Endothelial cell of umbilical vein (primary cell): ENCODE results near the gene HIGD1C. TPM values are rescaled to one million over a fixed set of nuclear protein-coding genes. Genes with fewer than 3 reads are reported as not detected.

Experiments used
- BruUV-seq: library from RNA; stranded (reverse); fragments of 400-500 nt; replicated peaks from 2 replicates; lab custom pipeline; 2021; lab: Mats Ljungman, UMichigan
- CTCF ChIA-PET: fragments of 300-600, 350-600 bp; sonication (Branson Sonifier 250); formaldehyde crosslinking; loops from one replicate; lab custom pipeline; 2021; ENCODE audit warnings: antibody characterized with exemption, inconsistent platforms; lab: Charles Lee
- POLR2A ChIA-PET: fragments of 300-600, 350-600 bp; sonication (Branson Sonifier 250); formaldehyde crosslinking; loops from one replicate; lab custom pipeline; 2021; ENCODE audit warnings: antibody characterized with exemption, inconsistent platforms; lab: Charles Lee
- DNase-seq: peaks from one replicate; pipeline ENCODE4 v3.0.0-alpha.2; 2011; ENCODE audit warnings: low read depth, low spot score
- FAIRE-seq: peaks from 2 replicates; lab custom pipeline; 2011; peaks lifted over from hg19 to GRCh38; lab: Jason Lieb, UNC
- H2AFZ ChIP-seq: 2 replicates; pipeline ENCODE4 v1.6.0; 2012; ENCODE audit warnings: low read depth, low read length, control low read depth, inconsistent platforms
- H3K27ac ChIP-seq: 2 replicates; pipeline ENCODE4 v1.5.1; 2011; ENCODE audit warnings: low read depth, mild to moderate bottlenecking, control low read depth, low read length, moderate library complexity; ENCODE audit not compliant: insufficient read depth
- H3K27me3 ChIP-seq, 2 experiments: 2 replicates each; pipeline versions ENCODE4 v1.6.0 to v1.6.1; 2011; ENCODE audit warnings: low read length in 2 of 2, mixed read lengths in 1 of 2; ENCODE audit not compliant: control insufficient read depth in 2 of 2, insufficient read depth in 2 of 2
- H3K36me3 ChIP-seq, 2 experiments: 2 replicates in 1 of 2; 3 replicates in 1 of 2; pipeline ENCODE4 v1.5.1; 2011; ENCODE audit warnings: low read length in 2 of 2, mild to moderate bottlenecking in 1 of 2, moderate library complexity in 1 of 2; ENCODE audit not compliant: control insufficient read depth in 2 of 2, insufficient read depth in 2 of 2; ENCODE audit errors: extremely low read depth in 1 of 2
- H3K4me1 ChIP-seq: 3 replicates; pipeline ENCODE4 v1.5.1; 2011; ENCODE audit warnings: mild to moderate bottlenecking, low read length; ENCODE audit not compliant: control insufficient read depth, insufficient read depth; ENCODE audit errors: extremely low read depth
- H3K4me2 ChIP-seq: 2 replicates; pipeline ENCODE4 v1.6.1; 2011; ENCODE audit warnings: low read length, control low read depth, mixed read lengths; ENCODE audit not compliant: insufficient read depth
- H3K4me3 ChIP-seq, 3 experiments: fragments of 200-600 bp in 1 of 3; sonication (generic), shearing (Covaris generic) in 1 of 3; replicated peaks in 1 of 3; 2 replicates each; pipeline ENCODE4 v1.5.1; 2011 to 2016; ENCODE audit warnings: control low read depth in 3 of 3, low read length in 3 of 3, mild to moderate bottlenecking in 2 of 3, inconsistent platforms in 1 of 3, low read depth in 1 of 3, moderate library complexity in 1 of 3; ENCODE audit not compliant: insufficient read depth in 1 of 3
- H3K79me2 ChIP-seq: 2 replicates; pipeline ENCODE4 v1.6.0; 2012; ENCODE audit warnings: low read length, inconsistent platforms; ENCODE audit not compliant: control insufficient read depth, insufficient read depth
- H3K9ac ChIP-seq: replicated peaks from 2 replicates; pipeline ENCODE3; 2011; ENCODE audit warnings: low read length, control low read depth; ENCODE audit not compliant: insufficient read depth; ENCODE audit errors: extremely low read depth
- H3K9me1 ChIP-seq: replicated peaks from 3 replicates; pipeline ENCODE4 v1.6.0; 2011; ENCODE audit warnings: mild to moderate bottlenecking, low read length; ENCODE audit not compliant: control insufficient read depth, insufficient read depth; ENCODE audit errors: extremely low read depth
- H3K9me3 ChIP-seq: replicated peaks from 2 replicates; pipeline ENCODE4 v1.5.1; 2012; ENCODE audit warnings: low read length, inconsistent platforms; ENCODE audit not compliant: control insufficient read depth, insufficient read depth
- H4K20me1 ChIP-seq: replicated peaks from 2 replicates; pipeline ENCODE3; 2011; ENCODE audit warnings: mild to moderate bottlenecking, low read length; ENCODE audit not compliant: control insufficient read depth, insufficient read depth; ENCODE audit errors: extremely low read depth
- FOS ChIP-seq: IDR thresholded peaks from 2 replicates; pipeline ENCODE4 v1.6.1; 2011; ENCODE audit warnings: mild to moderate bottlenecking, low read length, moderate library complexity, borderline replicate concordance; ENCODE audit not compliant: insufficient read depth
- MAX ChIP-seq: IDR thresholded peaks from 2 replicates; pipeline ENCODE4 v1.6.1; 2011; ENCODE audit not compliant: insufficient read depth, insufficient read length
- MYC ChIP-seq: IDR thresholded peaks from one replicate; pipeline ENCODE4 v1.6.1; 2011; ENCODE audit warnings: mild to moderate bottlenecking, low read depth, low read length
- POLR2A ChIP-seq: IDR thresholded peaks from 2 replicates; pipeline ENCODE4 v1.6.1; 2012; ENCODE audit warnings: low read depth, mild to moderate bottlenecking, control low read depth, low read length
- POLR2AphosphoS5 ChIP-seq: IDR thresholded peaks from 2 replicates; pipeline ENCODE4 v1.6.1; 2012; ENCODE audit warnings: low read depth, mild to moderate bottlenecking, control low read depth, low read length, moderate library complexity; ENCODE audit not compliant: insufficient read depth
- dilution Hi-C: fragments of 300-500 bp; cut with MboI; formaldehyde crosslinking; loops from one replicate; pipeline ENCODE4 v1.15.0; 2019; ENCODE audit warnings: low sequenced_read_pairs; ENCODE audit not compliant: extremely low pct_ligation_motif_present
- intact Hi-C: fragments of 100-400 bp; cut with micrococcal nuclease; formaldehyde crosslinking; loops from one replicate; pipeline ENCODE4 v1.10.0; 2022
- polyA plus RNA-seq, 4 experiments: library from polyadenylated mRNA; depleted of rRNA in 3 of 4; stranded (reverse) in 3 of 4; unstranded in 1 of 4; fragments of >200 nt; gene quantifications; 2 replicates each; pipeline versions ENCODE4 v1.2.1 to v1.2.3, GENCODE V29; 2011 to 2012; ENCODE audit warnings: missing spikeins in 1 of 4
- total RNA-seq: library from RNA; stranded (reverse); gene quantifications from 2 replicates; pipeline ENCODE4 v1.2.3, GENCODE V29; 2021

The HIGD1C gene
- total and polyA plus RNA-seq, 2 donors (not counting 3 experiments of a cell fraction or from before 2014, with no cell fraction given): not detected

- no peak for TF ChIP-seq POLR2A
- TF ChIP-seq FOS: no peak
- no peak for TF ChIP-seq POLR2AphosphoS5
- no peak for TF ChIP-seq MYC
- DNase-seq (no peak), FAIRE-seq (no peak)
- H3K9ac ChIP-seq: peak overlapping the region; percentile 34
- CTCF ChIA-PET: interaction anchor here (1.0 to 3.6 kb wide), 5 partner anchors 63 to 417 kb away, joined by 3 to 21 read pairs (median 10); no protein-coding TSS in a partner anchor
- peak overlapping the region; percentile 94 for H3K4me2 ChIP-seq
- peak overlapping the region; percentile 65 for H3K27ac ChIP-seq
- H3K79me2 ChIP-seq: no peaks in the 10 kb centered on the region
- dilution Hi-C loops (no loop called here), intact Hi-C loops (loop anchor here (2.0 kb wide), 1 partner anchor 103 kb away; the partner anchor contains the start of gene SLC11A2)
- no peaks in the 10 kb centered on the region for H3K36me3 ChIP-seq
- H3K4me1 ChIP-seq: peaks cover 24% of the 10 kb centered on the region
- H3K9me3 ChIP-seq: no peaks in the 10 kb centered on the region
- H2AFZ ChIP-seq: peak overlapping the region; percentile 96
- POLR2A ChIA-PET: no interaction called here
- H4K20me1 ChIP-seq: no peaks in the 10 kb centered on the region
- H3K4me3 ChIP-seq: peak overlapping the region; percentile 9 to 66 (median 55)
- no peaks in the 10 kb centered on the region for H3K9me1 ChIP-seq
- no TSS peak for BruUV-seq
- H3K27me3 ChIP-seq: no peaks in the 10 kb centered on the region
Observed at GRCh38 chr12:50924131-50924438, 28.3 kb upstream of the HIGD1C start.

- no TSS peak for BruUV-seq
- peak; percentile 97 for FAIRE-seq
- CTCF ChIA-PET: interaction anchor here (0.7 to 3.6 kb wide), 7 partner anchors 9 to 416 kb away, joined by 3 to 21 read pairs (median 4); no protein-coding TSS in a partner anchor
Observed at GRCh38 chr12:50924439-50925341, 27.7 kb upstream of the HIGD1C start.

More at GRCh38 chr12:50924439-50925341, 27.7 kb upstream of the HIGD1C start:
- Histone ChIP-seq H3K4me2 (peak overlapping the region; percentile 94), H3K27ac (peak overlapping the region; percentile 65), H3K4me1 (peaks cover 24% of the 10 kb centered on the region), H4K20me1 (no peaks in the 10 kb centered on the region), H3K9me3 (no peaks in the 10 kb centered on the region), H3K9me1 (no peaks in the 10 kb centered on the region), H3K4me3 (peak overlapping the region; percentile 48 to 66 (median 55)), H3K79me2 (no peaks in the 10 kb centered on the region), H3K27me3 (no peaks in the 10 kb centered on the region), H3K9ac (peak overlapping the region; percentile 34), H2AFZ (peak overlapping the region; percentile 96), H3K36me3 (no peaks in the 10 kb centered on the region)
- DNase-seq: peak; percentile 94
- TF ChIP-seq POLR2AphosphoS5 (peak; percentile 47), MAX (no peak)
- intact Hi-C loops (loop anchor here (2.0 to 5.0 kb wide), 2 partner anchors 63 to 102 kb away; partner anchors contain the start of gene SLC11A2), dilution Hi-C loops (no loop called here)
- POLR2A ChIA-PET: interaction anchor here (0.6 to 1.0 kb wide), 3 partner anchors 10 to 840 kb away, joined by 3 to 5 read pairs (median 4); partner anchors contain the start of genes ATF1 and SMARCD1
